Activated CD4-positive, alpha-beta T cell treated with anti-CD3 and anti-CD28 coated beads, Interleukin-2, amount 50 U/mL, for 1 hour (primary cell): ENCODE measurements around the gene KCNQ2.

ENCODE experiments used
- DNase-seq: peaks from one replicate; pipeline ENCODE4 v3.0.0-alpha.2; 2020

KCNQ2 gene

DNA sequence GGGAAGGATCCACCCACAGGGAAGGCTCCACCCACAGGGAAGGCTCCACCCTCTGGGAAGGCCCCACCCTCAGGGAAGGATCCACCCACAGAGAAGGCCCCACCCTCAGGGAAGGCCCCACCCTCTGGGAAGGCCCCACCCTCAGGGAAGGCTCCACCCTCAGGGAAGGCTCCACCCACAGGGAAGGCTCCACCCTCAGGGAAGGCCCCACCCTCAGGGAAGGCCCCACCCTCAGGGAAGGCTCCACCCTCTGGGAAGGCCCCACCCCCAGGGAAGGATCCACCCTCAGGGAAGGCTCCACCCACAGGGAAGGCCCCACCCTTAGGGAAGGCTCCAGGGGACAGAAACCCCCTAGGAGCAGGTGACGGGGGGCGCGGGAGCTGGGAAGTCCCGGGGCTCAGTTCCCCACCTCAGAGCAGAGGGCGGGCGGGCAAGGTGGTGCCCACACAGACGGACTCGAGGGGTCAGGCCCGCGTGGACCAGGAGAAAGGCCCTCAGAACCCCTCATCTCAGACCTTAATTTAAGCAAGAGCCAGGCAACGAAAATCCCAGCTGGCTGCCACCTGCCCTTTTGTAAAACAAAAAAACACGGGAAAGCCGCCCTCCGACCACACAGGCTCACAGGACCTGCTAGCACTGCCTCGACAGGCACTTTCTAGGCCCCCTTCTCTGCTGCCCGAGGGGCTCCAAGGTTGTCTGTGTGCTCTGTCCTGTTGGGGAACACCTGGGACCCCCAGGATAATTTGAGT, 39.7 kb downstream of the KCNQ2 start:
- DNase-seq = no peak

DNA sequence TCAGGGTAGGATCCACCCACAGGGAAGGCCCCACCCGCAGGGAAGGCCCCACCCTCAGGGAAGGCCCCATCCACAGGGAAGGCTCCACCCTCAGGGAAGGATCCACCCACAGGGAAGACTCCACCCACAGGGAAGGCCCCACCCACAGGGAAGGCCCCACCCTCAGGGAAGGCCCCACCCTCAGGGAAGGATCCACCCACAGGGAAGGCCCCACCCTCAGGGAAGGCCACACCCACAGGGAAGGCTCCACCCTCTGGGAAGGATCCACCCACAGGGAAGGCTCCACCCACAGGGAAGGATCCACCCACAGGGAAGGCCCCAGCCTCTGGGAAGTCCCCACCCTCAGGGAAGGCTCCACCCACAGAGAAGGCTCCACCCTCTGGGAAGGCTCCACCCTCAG, 40.5 kb downstream of the KCNQ2 start:
- DNase-seq = no peak

DNA sequence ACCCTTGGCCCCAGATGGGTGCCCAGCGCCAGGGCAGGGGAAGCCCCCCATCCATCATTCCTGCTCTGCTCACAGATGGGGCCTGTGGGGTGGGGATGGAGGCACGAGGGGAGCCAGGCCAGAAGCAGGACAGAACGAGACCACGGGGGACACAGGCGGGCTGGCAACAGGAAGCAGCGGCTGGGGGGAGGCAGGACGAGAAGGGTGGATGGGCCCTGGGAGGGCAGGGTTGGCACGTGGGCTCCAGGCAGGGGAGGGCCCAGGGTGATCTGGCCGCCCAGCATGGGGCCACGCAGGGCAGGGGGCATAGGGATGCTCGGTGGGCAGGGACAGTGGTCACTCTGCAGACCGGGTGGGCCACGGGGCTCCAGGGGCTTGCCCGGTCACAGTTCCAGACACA, 41.6 kb downstream of the KCNQ2 start:
- DNase-seq = no peak

DNA sequence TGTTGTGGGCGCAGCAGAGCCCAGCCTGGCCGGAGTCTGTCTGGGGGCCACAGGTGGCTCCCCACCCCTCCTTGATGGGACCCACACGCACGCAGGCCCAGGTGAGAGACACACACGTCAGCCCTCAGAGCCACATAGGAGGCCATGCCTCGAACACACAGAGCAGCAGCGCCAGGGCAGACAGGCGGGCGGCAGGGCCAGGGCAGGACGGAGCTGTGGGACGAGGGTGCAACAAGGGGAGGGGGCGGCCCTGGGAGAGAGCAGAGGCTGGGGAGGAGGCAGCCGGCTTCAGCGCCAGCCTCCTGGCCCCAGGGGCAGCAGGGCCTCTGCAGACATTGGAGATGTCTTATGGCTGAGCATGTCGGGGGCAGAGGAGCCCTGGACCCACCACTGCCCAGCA, 42.5 kb downstream of the KCNQ2 start:
- DNase-seq = no peak

DNA sequence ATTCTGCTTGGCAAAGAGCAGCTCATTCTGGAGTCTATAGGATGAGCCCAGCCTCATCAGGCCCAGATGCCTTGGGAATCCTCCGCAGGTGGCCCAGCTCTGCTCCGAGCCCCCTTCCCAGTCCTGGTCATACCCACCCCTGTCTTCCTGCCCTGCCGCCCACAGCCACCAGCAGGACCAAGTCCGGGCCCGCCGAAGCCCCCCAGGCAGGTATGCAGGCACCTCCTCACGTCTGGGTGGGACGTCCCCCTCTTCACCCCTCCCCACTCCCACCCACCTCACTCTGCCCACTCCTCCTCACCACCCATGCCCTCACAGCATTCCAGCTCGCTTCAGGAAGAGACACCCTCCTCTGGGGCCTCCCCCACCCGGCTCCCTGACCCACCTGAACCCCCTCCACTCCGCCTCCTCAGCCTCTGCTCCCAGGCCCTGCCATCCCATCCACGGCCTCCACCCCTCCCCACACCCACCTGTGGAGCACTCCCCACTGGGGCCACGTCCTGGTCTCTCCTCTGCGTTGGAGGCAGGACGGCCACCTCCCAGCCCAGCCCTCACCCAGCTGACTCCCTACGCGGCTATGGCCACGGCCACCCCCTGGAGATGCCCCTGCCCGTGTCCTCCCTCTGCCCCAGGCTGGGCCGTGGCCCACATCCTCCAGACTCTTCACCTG, 43.4 kb downstream of the KCNQ2 start:
- DNase-seq = no peak

DNA sequence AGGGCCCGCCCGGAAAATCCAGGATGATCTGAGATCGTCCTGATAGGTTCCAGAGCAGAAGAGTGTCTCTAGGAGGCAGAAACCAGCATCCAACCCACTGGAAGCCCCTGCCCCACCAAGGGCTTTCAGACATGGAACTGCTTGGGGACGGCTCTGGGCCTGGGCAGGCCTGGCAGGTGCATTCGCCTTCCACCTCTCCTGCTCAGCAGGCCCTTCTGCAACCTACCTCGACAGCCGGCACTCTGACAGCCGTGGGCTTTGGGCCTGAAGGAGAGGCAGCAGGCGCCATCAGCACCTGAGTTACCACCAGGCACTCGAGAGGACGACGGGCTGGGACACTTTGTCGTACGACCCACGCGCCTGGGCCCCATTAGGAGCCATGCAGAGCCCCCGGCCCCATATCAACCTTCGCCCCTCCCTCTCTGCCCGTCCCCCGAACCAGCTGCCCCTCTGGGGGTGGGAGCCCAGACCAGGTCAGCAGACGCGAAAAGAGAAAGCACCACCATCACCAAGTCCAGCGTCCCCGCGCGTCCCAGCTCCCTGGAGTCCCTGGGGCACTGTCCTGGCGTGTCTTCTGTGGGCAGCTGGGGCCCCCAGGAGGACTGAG, 44.6 kb downstream of the KCNQ2 start:
- DNase-seq = no peak

DNA sequence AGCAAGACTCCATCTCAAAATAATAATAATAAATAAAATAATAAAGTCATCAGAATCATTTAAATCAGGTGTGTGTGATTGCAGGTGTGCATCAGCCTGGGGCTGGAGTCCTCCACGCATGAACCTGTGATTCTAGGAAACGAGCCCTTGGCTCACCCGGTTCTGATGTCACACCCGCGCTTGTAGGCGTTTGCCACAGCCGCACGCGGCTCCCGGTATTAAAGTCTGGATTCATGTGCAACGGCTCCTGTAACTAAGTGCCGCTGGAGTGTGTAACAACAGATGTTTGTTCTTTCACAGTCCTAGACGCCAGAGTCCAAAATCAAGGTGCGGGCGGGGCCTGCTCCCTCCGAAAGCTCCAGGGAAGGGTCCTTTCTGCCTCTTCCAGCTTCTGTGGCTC, 45.2 kb downstream of the KCNQ2 start:
- DNase-seq = no peak

DNA sequence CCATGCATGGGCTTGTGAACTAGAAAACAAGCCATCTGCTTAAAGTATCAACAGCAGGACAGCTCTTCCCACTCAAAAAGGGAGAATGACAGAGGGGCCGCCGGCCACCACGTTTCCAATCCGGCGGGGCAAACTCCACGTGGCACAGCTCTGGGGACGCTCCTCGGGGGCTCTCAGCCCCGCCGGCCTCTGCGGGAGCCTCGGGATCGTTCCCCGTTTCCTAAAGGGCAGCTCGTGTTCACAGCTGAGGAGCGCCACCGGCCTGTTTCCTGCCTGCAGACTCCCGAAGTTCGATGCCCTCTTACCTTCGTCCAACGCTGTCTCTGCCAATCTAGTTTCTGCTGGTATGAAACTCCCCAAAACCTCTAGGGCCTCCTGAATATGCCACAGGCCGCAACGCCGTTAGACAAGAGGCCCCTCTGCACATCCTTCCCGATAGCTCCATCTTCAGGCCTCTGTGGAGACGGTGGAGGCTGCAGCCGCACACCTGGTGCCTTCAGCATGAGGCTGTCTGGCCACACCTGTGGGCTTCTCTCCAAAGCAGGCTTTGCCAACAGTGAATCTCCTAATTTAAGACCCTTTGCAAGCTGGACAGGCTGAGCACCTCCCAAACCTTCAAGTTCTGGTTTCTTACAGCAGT, 46.5 kb downstream of the KCNQ2 start:
- DNase-seq = no peak

DNA sequence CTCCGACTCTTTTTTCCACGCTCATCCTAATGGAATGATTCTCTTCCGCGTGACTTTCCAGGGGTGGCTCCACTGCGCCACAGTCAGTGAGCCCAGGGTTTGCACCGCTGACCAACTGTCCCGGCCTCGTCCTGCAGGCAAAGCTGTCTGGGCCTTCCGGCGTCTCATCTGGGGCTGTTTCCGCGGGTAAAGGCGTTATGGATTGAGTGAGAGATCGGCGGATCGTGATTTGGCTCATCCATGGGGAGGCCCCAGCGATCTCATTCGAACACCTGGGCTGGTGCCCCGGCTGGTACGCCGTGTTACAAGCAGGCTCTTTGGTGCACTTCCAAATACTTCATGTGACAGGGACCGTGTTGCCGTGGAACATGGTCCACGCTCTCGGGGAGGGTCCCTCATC, 47.8 kb downstream of the KCNQ2 start:
- no peak for DNase-seq

DNA sequence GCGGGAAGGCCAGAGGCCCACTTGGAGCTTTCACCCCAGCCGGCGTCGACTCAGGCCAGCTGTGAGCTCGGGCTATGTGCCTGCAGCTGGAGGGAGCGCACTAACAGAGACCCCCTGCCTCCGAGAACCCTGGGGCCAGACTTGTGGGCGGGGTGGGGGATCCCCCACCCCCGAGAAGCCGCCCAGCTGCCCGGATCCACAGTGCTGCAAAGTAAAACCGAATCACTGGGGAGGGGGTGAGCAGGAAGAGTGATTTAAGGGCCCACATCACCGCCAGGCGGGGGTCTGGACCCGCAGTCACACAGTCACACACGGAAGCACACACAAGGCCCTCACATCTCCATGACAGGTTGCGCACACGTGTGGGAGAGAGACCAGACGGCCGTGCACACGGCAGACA, 48.7 kb downstream of the KCNQ2 start:
- DNase-seq = no peak

DNA sequence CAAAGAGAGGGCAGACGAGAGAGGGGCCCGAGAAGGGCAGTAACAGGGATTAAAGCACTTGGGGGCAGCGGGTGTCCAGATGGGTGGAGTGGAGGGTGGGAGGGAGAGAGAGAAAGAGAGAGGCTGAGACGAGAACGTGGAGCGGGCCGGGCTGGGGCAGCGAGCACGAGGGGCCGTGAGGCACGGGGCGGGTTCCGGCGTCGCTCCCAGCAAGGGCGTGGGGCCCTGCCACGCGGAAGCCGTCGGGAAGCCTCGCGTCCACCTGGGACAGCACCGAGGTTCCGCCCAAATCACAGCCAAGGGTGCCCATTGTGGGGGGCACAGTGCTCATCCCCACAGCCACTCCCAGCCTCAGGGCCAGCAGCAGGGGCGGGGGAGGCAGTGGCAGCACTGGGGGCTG, 49.8 kb downstream of the KCNQ2 start:
- DNase-seq = no peak

DNA sequence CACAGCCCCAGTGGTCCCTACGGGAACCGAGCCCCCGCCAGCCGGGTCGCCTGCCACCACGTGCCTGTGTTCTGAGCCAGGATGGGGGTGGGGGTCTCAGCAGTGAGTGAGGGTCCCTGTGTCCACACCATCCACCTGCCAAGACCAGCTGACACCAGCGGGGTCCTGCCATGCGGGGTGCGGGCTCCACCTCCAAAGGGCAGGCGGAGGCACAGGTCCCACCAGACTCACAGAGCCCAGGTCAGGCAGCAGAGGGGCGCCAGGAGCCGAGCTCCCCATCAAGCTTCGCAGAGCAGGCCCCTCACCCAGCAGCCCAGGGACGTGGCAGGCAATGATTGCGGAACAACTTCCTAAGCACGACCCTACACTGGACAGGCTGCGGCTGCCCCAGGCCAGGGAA, 50.5 kb downstream of the KCNQ2 start:
- DNase-seq = no peak

DNA sequence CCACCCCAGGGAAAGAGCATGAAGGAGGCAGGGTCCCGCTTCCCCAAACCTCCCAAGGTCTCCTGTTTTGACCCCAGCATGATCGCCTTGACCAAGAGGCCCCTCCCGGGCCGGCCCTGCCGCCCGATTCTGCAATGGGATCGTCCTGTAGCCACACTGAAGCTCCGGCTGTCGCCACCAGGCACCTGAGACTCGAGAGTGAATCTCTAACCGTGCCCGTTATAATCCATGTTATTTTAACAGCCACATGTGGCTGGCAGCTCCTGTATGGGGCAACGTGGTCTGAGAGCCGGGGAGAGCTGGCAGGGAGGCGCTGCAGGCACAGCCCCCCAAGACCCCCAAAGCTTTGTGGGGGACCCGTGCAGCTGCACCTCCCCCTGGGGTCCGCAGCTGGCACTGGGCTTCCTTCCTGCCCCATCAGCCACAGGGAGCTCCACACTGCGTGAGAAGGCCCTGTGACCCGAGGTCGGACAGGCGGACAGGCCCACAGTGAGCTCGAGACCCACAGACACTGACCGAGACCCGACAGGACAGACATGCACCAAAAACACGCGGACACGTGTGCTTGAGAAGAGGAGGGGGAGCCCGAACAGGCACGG, 51.3 kb downstream of the KCNQ2 start:
- no peak for DNase-seq

DNA sequence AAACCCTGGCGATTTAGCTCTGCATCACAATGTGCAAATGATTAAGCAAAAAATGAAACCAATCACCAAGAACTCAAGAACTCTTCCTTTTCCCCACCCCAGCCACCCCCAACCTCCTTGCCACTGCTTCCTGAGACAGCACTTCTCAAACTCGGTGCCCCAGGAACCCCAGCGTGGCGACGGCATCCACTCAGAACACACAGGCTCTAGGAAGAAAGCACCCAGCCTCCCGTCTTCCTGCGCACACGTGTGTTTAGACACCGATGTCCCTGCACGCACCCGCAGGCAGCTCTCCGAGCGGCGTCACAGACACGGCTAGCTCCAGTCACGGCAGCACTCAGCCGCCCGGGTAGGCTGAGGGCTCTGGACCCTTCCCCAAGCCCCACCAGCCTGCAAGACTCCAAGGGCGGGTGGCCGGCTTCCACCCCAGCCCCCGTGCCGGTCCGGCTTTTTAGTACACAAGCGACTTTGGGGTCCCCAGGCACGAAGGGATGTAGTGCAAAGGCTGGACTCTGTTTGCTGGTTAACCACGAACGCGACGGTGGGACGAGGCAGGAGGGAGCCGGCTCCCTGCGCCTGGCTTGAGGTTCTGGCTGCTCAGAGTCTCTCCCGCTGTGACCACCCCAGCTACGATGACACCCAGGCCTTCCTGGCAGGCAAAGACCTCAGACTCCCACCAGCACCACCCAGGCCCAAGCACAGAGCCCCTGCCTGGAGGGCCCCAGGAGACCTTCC, 51.9 kb downstream of the KCNQ2 start:
- DNase-seq = no peak

DNA sequence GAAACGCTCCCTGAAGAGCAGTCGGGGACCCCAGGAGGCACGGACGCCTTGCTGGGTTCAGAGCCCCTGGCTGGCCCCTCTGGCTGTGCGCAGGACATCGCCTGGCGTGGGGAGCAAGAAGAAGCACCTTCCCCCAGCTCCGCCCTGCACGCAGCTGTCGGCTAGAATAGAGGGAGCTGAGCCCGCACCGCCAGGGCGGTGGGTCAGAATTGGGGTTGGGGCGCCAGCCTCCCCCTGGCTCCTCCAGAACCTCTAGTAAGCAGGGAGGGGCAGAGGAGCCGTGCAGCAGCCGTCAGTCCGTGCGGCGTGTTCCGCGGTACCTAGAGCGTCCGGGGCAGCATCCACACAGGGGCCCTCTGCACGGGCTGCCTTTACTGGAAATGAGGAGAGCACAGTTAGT, 53.2 kb downstream of the KCNQ2 start:
- no peak for DNase-seq

DNA sequence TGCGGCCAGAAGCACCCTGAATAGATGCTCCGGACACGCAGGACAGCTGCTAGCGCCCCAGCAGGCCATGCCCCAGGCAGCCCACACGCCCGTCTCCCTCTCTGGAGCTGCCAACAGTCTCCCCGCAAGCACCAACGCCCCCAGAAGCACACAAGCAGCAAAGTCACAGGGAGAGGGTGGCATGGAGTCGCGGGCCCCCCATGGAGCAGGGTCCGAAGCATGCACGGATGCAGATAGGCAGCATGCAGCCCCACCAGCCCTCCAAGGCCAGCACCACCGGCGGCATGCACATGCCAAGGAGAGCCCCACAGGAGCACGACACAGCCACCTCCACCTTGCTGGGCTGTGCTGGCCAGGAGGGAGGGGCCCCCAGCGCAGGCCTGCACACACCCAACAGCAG, 53.8 kb downstream of the KCNQ2 start:
- DNase-seq = no peak

DNA sequence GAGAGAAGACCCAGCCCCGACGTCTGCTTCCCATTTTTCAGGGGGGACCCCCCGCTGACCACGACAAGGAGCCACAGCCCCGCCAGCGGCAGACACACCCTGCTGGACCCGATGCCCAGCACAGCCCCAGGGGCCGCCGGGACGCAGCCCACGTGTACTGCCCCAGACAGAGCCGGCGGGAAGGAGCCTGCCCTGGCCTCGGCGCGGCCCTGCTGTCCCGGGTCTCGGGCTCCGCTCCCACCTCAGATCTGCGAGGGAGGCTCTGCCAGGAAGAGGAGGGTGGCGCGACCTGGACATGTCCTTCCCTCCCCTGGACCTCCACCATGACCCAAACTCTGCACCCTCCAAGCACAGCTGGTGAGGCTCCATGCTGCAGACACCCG, 54.7 kb downstream of the KCNQ2 start:
- DNase-seq = no peak

DNA sequence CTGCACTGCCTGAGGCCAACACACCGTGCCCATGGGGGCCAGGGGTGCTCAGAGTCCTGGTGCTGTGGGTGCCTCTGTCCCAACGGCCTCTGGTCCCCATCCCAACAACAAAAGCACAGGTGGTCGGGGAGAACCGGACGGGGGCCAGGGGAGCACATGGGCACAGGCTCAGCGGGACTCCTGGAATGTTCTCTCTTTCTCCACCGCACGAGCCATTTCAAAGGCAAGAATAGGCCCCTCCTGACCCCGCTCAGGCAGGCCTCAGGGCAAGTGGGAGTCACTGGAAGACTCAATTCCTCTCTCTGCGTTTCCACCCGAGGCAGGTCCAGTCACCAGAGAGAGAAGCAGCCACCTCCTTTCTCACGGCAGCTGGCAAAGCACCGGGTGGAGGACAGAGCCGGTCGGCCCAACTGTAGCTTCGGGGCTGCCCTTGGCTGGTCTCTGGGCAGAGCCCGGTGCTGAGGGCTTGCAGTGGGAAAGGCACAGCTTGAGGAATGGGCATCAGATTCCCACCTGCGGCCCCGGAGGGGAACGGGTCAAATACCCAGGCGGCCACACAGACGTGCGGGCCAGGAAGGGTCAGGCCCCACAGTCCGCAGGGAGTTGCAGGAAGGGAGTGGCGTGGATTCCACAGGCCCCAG, 55.2 kb downstream of the KCNQ2 start:
- DNase-seq = no peak

DNA sequence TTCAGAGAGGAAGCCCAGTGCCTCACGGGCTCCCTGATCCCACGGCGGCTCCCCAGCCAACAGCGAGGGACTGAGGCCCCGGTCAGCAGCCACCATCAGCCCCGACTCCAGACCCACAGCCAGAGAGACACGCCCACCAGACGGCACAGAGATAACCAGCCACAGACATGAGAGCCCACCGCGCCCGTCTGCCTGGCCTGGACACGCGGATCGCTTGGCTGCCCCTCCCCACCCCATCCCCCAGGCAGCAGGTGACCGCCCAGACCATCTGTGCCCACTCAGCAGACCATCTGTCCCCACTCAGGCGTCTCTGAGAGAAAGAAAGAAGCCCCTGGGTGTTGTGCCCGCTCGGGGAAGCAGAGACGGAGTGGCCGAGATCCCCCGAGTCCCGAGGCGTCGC, 55.8 kb downstream of the KCNQ2 start:
- no peak for DNase-seq

DNA sequence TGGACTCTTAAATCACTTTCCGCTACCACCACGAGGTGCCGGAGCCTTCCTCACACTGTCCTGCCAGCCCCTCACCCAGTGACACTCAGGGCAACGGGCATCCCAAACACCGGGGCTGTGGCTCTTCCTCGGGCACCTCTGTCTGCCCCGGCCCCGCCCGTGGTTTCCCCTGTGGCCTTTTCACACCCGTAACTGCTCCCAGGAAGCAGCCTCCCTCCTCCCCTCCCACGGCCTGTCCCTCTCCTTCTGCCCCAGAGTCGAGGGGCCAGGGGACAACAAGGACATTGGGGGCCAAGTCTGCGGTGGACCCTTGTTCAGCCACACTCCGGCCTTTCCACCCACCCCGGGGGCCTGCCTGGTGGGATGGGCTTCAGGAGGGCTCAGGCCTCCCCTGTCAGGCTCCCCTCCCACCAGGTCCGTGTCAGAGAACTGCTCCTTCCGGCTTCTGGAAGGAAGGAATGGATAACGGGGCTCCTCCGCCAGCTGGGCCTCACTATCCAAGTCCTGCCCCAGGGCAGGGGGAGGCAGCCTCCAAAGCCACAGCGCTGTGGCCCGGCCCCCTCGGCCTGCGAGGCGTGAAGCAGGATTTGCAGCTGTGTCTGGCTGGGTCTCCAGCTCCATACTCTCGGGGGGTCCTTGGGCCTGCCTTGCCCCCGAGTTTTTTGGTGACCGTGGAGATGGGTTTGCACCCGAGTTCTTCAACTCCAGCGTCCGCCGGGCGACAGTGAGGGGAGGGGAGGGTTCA, 56.6 kb downstream of the KCNQ2 start:
- DNase-seq = no peak

DNA sequence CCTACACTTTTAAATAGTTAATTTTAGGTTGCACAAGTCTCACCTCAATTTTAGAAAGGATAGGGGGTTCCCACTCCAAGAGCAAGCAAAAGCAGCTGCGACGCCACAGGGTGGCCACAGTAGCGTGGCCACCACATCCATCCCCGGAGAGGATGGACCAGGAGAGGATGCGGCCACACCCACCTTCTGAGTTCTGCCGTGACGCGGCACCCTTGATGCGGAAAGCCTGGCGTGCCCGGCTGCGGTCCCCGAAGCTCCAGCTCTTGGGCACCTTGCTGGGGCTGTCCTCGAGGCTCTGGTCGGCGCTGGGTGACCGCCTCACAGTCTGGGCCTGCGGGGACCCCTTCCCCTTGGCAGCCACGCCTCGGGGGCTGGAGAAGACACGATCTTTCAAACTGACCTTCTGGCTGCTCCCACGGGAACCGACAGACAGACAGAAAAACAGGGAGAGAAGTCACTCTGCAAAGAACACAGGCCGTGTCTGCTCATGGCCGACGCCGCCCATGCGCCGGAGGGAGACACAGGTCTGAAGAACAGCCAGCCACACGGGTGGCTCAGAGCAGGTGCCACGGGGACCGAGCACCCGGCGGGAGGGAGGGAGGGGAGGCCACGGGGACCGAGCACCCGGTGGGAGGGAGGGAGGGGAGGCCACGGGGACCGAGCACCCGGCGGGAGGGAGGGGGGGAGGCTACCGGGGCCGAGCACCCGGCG, 57.6 kb downstream of the KCNQ2 start:
- no peak for DNase-seq
